HG02973 (cell line): ENCODE results near the gene CEBPZ.

ENCODE experiments used
- ATAC-seq: cut with Tn5 transposase; IDR thresholded peaks from one replicate; pipeline ENCODE4 v1.9.1; 2021; ENCODE audit warnings: moderate library complexity; ENCODE audit not compliant: unreplicated experiment

The CEBPZ gene

DNA sequence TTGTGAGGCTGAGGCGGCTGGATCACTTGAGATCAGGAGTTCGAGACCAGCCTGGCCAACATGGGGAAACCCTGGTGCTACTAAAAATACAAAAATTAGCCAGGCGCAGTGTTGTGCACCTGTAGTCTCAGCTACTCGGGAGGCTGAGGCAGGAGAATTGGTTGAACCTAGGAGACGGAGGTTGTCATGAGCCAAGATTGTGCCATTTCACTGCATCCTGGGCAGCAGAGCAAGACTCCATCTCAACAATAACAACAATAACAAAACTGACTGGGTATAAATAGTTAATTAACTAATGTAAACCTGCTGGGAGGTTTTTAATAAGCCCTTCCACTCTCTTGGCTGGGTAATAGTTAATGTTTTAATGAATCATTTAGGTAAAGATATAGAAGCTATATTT, 50.8 kb downstream of the CEBPZ start:
- ATAC-seq: no peak

DNA sequence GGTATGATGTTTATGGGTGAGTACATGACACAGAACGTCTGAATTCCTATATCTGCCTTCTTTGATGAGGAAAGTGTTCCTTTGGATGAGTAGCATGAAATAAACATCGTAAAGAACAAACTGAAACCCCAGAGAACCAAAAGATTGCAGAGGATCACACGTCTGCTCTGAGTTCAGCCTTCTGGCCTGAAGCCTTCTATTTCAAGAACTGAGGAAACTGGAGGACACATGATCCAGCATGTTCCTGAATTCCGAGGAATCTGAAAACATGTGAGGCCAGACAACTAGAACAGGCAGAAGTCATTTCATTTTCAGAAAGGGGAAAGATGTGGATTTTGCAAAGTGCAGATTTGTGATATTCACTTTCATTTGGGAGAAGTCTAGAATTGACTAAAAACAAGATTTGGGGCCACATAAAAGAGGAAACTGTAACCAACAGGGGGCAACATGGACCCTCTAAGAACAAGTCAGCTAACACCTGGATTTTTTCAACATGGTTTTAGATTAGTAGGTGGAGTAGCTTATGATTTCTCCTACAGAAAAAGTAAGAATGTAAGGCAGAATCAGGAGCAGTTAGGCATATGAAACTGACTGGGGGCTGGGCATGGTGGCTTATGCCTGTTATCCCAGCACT, 51.3 kb downstream of the CEBPZ start:
- ATAC-seq: no peak

DNA sequence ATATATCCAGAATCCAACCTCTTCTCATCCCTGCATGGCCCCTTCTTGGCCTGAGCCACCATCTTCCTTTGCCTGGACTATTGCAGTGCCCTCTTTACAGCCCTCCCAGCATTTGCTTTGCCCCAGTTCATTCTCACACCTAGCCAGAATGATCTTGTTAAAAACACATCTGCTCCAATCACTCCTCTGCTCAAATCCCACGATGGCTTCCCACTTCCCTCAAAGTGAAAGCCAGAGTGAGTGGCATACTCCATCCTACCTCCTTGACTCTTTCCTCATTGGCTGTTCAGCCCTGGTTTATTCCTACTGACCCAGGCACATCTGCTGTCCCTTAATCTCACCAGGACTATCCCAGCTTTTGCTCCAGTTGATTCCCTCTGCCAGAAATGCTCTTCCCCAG, 57.7 kb downstream of the CEBPZ start:
- no peak for ATAC-seq

- no peak for ATAC-seq
These were observed 59.8 kb downstream of the CEBPZ start for GRCh38 chr2:37171624-37171950.

DNA sequence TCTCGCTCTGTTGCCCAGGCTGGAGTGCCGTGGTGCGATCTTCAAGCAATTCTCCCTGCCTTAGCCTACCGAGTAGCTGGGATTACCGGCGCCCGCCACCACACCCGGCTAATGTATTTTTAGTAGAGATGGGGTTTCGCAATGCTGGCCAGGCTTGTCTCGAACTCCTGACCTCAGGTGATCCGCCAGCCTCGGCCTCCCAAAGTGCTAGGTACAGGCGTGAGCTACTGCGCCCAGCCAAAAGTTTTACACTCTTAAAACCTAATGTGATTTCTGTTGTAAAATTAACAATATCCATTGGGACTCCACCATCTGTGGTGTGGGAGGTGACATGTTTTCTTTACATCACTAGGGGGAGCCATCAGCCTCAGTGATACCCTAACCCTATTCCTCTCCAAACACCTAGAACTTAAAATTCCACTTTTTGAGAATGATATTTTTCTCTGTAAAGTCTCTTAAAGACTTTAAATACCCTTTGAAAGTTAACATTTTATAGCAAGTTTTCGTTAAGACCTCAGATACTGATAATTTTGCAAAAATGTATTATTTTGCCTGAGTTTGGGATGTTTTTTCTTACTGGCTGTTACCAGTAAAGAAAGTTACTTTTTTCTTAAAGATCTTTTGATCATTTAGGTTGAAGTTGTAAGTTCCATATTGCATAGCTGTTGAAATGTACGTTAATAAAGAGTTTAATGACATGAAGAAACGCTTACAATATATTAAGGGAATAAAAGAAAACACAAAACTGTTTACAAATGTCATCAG, 63.0 kb downstream of the CEBPZ start:
- ATAC-seq: peak; percentile 66

DNA sequence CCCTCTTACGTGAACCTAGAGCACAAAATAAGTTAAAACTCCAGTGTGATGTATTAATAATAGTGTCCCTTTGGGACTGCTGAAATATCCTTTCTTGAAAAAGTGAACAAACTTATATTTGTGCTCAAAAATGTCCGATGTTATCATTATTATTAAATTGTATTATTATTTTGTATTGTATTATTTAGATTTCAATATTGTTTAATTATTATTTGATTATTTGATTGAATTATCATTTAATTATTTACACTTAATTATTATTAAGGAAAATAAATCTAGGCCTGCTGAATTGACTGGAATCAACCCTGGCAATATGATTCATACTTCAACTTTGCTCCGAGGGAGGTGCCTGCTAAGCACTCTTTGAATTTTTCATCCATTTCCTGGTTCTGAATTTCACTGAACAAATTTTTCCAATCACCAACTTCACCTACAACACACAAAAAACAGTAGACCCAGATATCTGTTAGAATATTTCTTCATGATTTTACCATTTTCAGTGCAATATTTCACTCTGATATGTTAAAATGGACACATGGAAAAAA, 63.7 kb downstream of the CEBPZ start:
- no peak for ATAC-seq

- no peak for ATAC-seq
These were observed 66.6 kb downstream of the CEBPZ start for GRCh38 chr2:37164757-37165156.

DNA sequence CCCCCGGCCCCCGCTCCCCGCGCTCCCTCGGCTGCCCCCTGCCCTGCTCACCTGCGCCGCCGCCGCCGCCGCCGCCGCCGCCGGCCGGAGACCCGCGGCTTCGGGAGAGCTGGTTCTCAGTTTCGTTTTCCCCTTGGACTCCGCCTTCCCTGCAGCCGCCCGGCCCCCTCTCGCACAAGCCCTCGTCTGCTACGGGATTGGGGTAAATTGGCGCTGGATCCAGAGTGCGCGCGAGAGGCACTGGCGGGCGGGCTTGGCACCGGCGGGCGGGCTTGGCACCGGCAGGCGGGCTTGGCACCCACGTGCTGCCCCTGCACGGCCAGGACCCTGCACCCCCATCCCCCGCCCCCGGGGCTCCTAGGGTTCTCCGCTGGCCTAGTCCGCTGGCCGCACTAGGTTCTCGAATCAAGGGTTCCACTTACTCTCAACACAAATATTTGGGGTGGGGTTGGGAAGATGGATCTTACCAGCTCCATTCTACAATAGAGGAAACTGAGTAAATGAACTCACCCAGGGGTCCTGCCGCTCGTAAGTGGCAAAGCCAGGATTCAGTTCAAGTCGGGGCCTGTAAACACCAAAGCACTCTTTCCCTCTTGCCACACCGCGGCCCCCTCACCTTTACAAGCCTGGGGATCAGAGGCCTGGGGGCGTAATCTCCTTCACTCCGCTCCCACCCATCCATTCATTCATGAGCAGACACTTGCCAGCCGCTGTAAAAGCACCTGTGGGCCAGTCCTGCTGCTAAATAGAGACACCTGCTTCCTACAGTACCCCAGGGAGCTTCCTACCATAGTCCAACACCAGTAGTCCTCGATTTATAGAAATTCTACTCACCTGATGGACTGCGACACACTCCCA, 74.3 kb downstream of the CEBPZ start, which contains the start of gene EIF2AK2:
Gene EIF2AK2 (minus strand): TSS at position 124 of the 858 bp plus-strand sequence. CDS start 9,174 bp downstream, outside the sequence.
- peak; percentile 85 for ATAC-seq

DNA sequence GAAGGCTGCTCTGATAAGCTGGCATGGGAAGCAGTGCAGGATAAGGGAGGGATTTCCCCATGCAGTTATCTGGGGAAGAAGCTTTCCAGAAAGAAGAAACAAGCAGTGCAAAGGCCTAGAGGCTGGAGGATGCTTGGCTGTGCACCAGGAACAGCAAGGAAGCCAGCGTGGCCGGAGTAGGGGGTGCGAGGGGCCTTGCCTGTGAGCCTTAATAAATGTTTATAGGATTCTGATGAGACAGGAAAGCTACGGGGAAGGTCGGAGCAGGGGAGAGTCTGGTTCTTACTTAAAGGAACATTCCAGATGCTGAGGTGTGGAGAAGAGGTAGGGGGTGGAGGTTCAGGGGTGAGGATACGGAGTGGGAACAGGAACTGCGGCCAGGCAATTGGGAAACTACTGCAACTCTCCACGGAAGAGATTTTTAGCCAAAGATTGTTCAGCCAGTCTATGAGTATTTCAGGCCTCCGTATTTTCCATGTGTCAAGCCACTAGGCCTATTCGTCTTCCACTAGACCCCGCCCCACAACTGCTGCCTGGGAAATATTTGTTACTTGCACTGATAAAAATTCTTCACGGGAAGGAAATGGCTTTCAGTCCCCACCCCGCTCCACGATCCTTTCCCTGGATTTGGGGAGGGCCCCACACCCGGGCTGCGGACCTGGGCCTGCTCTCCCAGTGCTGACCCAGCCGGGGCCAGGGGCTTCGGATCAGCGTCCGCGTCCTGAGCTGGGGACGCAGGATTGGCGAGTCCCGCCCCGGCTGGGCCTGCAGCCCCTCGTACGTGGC, 75.1 kb downstream of the CEBPZ start:
- ATAC-seq: peak; percentile 24

DNA sequence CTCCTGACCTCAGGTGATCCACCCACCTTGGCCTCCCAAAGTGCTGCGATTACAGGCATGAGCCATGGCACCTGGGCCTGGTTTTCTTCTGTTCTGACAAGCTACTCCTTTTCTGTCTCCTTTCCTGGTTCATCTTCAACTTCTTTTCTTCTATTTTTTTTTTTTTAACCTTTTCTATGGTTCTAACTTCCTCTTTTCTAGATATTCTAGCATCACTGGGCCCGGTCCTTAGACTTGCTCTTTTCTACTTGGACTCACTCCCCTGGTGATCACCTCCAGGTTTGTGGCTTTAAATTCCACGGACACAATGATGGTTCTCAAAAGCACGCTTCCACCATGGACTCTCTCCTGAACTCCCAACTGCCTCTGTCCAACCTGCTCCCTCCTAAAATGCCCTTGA, 76.6 kb downstream of the CEBPZ start:
- no peak for ATAC-seq

DNA sequence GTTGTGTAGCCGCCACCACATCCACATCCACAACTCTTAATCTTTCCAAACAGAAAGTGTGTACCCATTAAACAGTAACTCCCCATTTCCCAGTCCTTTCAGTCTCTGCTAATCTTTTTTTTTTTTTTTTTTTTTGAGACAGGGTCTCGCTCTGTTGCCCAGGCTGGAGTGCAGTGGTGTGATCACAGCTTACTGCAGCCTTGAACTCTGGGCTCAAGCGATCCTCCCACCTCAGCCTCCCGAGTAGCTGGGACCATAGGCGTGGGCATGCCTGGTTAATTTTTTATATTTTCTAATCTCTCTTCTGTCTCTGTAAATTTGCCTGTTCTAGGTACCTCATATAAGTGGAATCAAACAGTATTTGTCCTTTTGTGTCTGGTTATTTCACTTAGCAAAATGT, 78.2 kb downstream of the CEBPZ start:
- ATAC-seq: no peak
